Colonic mucosa (tissue), 4 donors: ENCODE measurements around the gene ATG9B. TPM values are rescaled to one million over a fixed set of nuclear protein-coding genes. Genes with fewer than 3 reads are reported as not detected.

Source experiments
- DNase-seq: peaks from one replicate; pipeline ENCODE4 v3.0.0-alpha.2; 2020
- H3K27ac ChIP-seq: fragments of 200-600 bp; one replicate; pipeline ENCODE4 v1.8.0; 2021
- H3K27me3 ChIP-seq: fragments of 200-600 bp; one replicate; pipeline ENCODE4 v1.8.0; 2021
- H3K36me3 ChIP-seq: fragments of 200-600 bp; one replicate; pipeline ENCODE4 v1.8.0; 2021
- H3K4me1 ChIP-seq: fragments of 200-600 bp; one replicate; pipeline ENCODE4 v1.8.0; 2021; ENCODE audit warnings: mild to moderate bottlenecking
- H3K4me3 ChIP-seq: fragments of 200-600 bp; one replicate; pipeline ENCODE4 v1.8.0; 2021
- H3K9ac ChIP-seq, 2 donors: one replicate each; pipeline ENCODE4 v1.7.0; 2013; ENCODE audit warnings: control low read depth in 2 of 2, low read depth in 2 of 2, low read length in 2 of 2
- H3K9me3 ChIP-seq: fragments of 200-600 bp; one replicate; pipeline ENCODE4 v1.8.0; 2021
- intact Hi-C: fragments of 100-400 bp; cut with DNase I; formaldehyde crosslinking; loops from one replicate; pipeline ENCODE4 v1.14.1; 2022
- total RNA-seq, 2 donors: library from RNA; stranded (reverse); fragmentation: NEBNext Ultra II Directional in 1 of 2; extraction: Animal tissue kit (Norgen Biotek cat#: 25700) in 1 of 2; gene quantifications; one replicate each; pipeline ENCODE4 v1.2.1, GENCODE V29; 2021
- TF ChIP-seq, protein P1 (sequence below): fragments of 200-600 bp; IDR thresholded peaks from one replicate; pipeline ENCODE4 v1.8.0; 2022; ENCODE audit warnings: antibody characterized with exemption, mild to moderate bottlenecking
- donor health status: healthy.
- donor health status: DM: no; HTN: no; CAD: no.
- donor health status: DM: no; HTN: no; CAD: no.

The ATG9B gene
- total RNA-seq, 2 donors from 2014 or later: 0.66 to 1.2 TPM

DNA sequence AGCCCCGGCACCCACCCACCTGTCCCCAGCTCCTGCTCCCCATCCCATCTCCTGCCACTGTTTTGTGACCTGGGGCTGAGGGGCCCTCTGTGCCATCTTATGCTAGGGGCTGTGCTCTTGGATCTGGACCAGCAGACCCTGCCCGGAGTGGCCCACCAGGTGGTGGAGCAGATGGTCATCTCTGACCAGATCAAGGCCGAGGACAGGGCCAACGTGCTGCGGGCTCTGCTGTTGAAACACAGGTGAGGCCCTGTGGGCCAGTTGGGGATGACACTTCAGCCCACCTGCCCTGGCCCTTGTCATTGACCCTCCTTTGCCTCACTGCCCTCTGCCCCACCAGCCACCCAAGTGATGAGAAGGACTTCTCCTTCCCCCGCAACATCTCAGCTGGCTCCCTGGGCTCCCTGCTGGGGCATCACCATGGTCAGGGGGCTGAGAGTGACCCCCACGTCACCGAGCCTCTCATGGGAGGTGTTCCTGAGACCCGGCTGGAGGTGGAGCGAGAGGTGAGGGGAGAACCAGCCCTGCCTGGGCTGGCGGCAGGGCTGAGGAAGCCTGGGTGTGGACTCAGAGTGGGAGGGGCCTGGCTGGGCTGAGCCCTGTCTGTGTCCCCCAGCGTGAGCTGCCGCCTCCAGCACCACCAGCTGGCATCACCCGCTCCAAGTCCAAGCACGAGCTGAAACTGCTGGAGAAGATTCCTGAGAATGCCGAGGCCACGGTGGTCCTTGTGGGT lies 45.7 kb upstream of the ATG9B start:
- TF ChIP-seq, protein P1, sequence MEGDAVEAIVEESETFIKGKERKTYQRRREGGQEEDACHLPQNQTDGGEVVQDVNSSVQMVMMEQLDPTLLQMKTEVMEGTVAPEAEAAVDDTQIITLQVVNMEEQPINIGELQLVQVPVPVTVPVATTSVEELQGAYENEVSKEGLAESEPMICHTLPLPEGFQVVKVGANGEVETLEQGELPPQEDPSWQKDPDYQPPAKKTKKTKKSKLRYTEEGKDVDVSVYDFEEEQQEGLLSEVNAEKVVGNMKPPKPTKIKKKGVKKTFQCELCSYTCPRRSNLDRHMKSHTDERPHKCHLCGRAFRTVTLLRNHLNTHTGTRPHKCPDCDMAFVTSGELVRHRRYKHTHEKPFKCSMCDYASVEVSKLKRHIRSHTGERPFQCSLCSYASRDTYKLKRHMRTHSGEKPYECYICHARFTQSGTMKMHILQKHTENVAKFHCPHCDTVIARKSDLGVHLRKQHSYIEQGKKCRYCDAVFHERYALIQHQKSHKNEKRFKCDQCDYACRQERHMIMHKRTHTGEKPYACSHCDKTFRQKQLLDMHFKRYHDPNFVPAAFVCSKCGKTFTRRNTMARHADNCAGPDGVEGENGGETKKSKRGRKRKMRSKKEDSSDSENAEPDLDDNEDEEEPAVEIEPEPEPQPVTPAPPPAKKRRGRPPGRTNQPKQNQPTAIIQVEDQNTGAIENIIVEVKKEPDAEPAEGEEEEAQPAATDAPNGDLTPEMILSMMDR: no peak
- Histone ChIP-seq H3K27me3 (no peaks in the 10 kb centered on the region), H3K9ac (peak overlapping the region in 1 of 2 donors; percentile 2), H3K36me3 (peaks cover 21% of the 10 kb centered on the region), H3K4me1 (no peaks in the 10 kb centered on the region), H3K27ac (no peak overlapping the region), H3K4me3 (no peak overlapping the region), H3K9me3 (no peaks in the 10 kb centered on the region)
- DNase-seq: no peak
- intact Hi-C loops: no loop called here

DNA sequence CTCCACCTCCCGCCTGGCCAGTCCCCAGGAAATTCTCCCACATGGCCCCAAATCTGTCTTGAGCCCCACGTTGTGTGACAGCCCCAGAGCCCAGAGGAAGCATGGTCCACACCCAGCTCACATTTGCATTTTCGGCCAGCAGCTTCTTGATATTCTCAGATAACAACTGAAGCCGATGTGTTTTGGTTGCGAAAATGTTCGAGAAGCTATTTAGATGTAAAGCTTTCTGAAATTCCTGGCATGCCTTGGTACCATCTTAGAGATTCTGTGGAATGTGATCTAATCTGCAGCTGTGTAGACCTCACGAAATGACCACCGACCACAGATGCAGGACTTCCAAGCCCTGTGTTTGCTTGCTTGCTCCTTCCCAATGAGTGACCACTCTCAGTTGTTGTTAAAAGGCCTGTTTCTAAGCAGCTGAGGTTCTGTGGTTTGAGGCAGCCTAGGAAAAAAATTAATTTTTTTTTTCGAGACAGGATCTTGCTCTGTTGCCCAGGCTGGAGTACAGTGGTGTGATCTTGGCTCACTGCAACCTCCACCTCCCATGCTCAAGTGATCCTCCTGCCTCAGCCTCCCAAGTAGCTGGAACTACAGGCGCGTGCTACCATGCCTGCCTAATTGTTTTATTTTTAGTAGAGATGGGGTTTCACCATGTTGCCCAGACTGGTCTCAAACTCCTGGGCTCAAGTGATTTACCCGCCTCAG lies 43.9 kb upstream of the ATG9B start:
- no peak overlapping the region for H3K9ac ChIP-seq
- DNase-seq: no peak
- no peak overlapping the region for H3K4me3 ChIP-seq
- peaks cover 12% of the 10 kb centered on the region for H3K36me3 ChIP-seq
- H3K4me1 ChIP-seq: no peaks in the 10 kb centered on the region
- intact Hi-C loops: no loop called here
- no peaks in the 10 kb centered on the region for H3K27me3 ChIP-seq
- H3K9me3 ChIP-seq: no peaks in the 10 kb centered on the region
- H3K27ac ChIP-seq: no peak overlapping the region
- TF ChIP-seq, protein P1: no peak

DNA sequence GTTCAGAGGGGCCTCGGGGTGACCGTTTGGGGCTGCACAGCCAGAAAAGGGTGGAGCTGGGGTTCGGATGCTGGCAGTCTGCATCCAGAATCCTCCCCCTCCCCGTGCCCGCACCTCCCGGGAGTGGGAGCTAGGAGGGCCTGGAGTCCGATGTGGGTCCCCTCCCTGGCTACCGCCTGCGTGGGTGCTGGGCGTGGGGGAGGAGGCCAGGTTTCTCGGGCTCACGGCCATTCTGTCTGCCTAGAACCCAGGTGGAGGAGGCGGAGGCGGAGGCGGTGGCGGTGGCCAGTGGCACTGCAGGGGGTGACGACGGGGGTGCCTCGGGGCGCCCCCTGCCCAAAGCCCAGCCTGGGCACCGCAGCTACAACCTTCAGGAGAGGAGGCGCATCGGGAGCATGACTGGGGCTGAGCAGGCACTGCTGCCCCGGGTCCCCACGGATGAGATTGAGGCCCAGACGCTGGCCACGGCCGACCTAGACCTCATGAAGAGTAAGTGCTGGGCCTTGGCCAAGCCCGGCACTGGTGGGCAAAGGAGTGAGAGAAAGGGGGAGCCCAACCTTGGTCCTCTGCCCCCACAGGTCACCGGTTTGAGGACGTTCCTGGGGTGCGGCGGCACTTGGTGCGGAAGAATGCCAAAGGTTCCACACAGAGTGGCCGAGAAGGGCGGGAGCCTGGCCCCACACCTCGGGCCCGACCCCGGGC lies 42.1 kb upstream of the ATG9B start:
- Histone ChIP-seq H3K9ac (no peak overlapping the region), H3K9me3 (no peaks in the 10 kb centered on the region), H3K4me1 (peaks cover 5% of the 10 kb centered on the region), H3K4me3 (no peak overlapping the region), H3K27me3 (no peaks in the 10 kb centered on the region), H3K36me3 (peaks cover 12% of the 10 kb centered on the region), H3K27ac (no peak overlapping the region)
- intact Hi-C loops: no loop called here
- TF ChIP-seq, protein P1: no peak
- no peak for DNase-seq

DNA sequence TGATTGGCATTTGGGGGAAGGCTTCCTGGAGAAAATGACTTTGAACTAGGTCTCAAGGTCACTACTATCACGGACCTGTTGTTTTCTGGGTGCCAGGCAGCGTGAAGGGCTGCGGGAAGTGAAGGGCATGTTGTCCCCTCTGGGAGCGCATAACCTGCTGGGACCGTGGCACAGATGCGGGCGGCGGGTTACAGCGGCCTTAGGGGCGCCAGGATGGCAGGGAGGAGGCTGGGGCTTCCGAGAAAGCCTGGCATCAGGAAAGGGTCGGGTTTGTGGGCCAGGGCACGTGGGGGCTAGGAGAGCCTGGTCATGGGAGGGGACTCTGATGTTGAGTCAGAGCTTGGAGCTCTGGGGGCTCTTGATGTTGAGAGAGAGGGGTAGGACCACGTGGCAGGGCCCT lies 41.2 kb upstream of the ATG9B start:
- no peak overlapping the region for H3K4me3 ChIP-seq
- H3K9me3 ChIP-seq: no peaks in the 10 kb centered on the region
- peaks cover 14% of the 10 kb centered on the region for H3K4me1 ChIP-seq
- TF ChIP-seq, protein P1: no peak
- no peak for DNase-seq
- peaks cover 6% of the 10 kb centered on the region for H3K36me3 ChIP-seq
- H3K27me3 ChIP-seq: no peaks in the 10 kb centered on the region
- no peak overlapping the region for H3K27ac ChIP-seq
- intact Hi-C loops: no loop called here
- H3K9ac ChIP-seq: no peak overlapping the region

DNA sequence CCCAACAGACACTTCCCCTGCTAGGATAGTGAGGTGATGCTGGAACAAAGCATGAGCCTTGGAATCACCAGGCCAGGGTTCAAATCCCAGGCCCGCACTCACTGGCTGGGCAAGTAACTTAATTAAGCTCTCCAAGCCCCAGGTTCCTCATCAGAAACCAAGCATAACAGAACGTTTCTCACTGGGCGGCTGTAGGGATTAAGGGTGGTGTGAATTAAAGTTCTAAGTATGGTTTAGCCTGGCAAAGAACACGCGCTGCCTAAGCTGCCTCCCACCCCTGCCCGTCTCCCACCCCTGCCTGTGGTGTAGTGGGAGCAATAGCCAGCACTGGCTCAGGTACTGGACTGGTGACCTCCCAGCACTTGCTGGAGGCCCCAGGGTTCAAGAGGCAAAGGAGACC lies 40.7 kb upstream of the ATG9B start:
- Histone ChIP-seq H3K36me3 (peaks cover 6% of the 10 kb centered on the region), H3K9me3 (no peaks in the 10 kb centered on the region), H3K27me3 (no peaks in the 10 kb centered on the region), H3K9ac (no peak overlapping the region), H3K4me1 (peaks cover 17% of the 10 kb centered on the region), H3K27ac (no peak overlapping the region), H3K4me3 (no peak overlapping the region)
- intact Hi-C loops: no loop called here
- DNase-seq: no peak
- TF ChIP-seq, protein P1: no peak
